ENCODE measurements around the gene DEAF1. TPM values are rescaled to one million over a fixed set of nuclear protein-coding genes. Genes with fewer than 3 reads are reported as not detected.

Gene DEAF1
- total and polyA plus RNA-seq, 2 donors (not counting 1 experiment from before 2014, with no cell fraction given), result 9.7 to 38.3 TPM

- no peaks in the 10 kb centered on the region for H3K79me2 ChIP-seq (ENCODE audit: control insufficient read depth, insufficient read depth, low read length)
- H3K27me3 ChIP-seq (ENCODE audit: control insufficient read depth, insufficient read depth, low read length), result no peaks in the 10 kb centered on the region
- H3K9me3 ChIP-seq (ENCODE audit: control insufficient read depth, insufficient read depth, low read depth, low read length), result no peaks in the 10 kb centered on the region
- no peak overlapping the region for H3K9ac ChIP-seq (ENCODE audit: insufficient read depth, low read length)
- H3K36me3 ChIP-seq (ENCODE audit: control insufficient read depth, insufficient read depth, low read length), result peaks cover 41% of the 10 kb centered on the region
- no peaks in the 10 kb centered on the region for H3K4me1 ChIP-seq (ENCODE audit: control insufficient read depth, extremely low read depth, insufficient read depth, low read length)
- TF ChIP-seq EZH2 (IDR thresholded peaks at IDR 0.05; ENCODE audit: low read length, missing control alignments), result no peak
- no peak for TF ChIP-seq CTCF (conservative IDR thresholded peaks at IDR 0.05 in 1 of 2, IDR thresholded peaks at IDR 0.05 in 1 of 2; ENCODE audit: low read depth in 1 of 2, low read length in 2 of 2)
- peak; percentile 37 to 38 for DNase-seq (ENCODE audit: low read depth in 2 of 2)
- no peak overlapping the region for H3K4me3 ChIP-seq (replicated peaks in 1 of 4; ENCODE audit: control extremely low read depth in 1 of 4, insufficient read depth in 1 of 4, low read depth in 3 of 4, low read length in 4 of 4)
- no peak overlapping the region for H2AFZ ChIP-seq (ENCODE audit: low read length)
- no peaks in the 10 kb centered on the region for H4K20me1 ChIP-seq (ENCODE audit: control insufficient read depth, extremely low read depth, insufficient read depth, low read length)
- H3K4me2 ChIP-seq (ENCODE audit: extremely low read depth, insufficient read depth, low read length), result no peak overlapping the region
- H3K27ac ChIP-seq (ENCODE audit: insufficient read depth, low read length), result peak overlapping the region; percentile 47
These were observed 81.6 kb downstream of the DEAF1 start for GRCh38 chr11:613369-613968.

GRCh38 chr11:612961-613300 lies 82.1 kb downstream of the DEAF1 start:
- Histone ChIP-seq H3K9ac (ENCODE audit: insufficient read depth, low read length) (no peak overlapping the region), H3K79me2 (ENCODE audit: control insufficient read depth, insufficient read depth, low read length) (no peaks in the 10 kb centered on the region), H3K4me3 (replicated peaks in 1 of 4; ENCODE audit: control extremely low read depth in 1 of 4, insufficient read depth in 1 of 4, low read depth in 3 of 4, low read length in 4 of 4) (no peak overlapping the region), H2AFZ (ENCODE audit: low read length) (no peak overlapping the region), H4K20me1 (ENCODE audit: control insufficient read depth, extremely low read depth, insufficient read depth, low read length) (no peaks in the 10 kb centered on the region), H3K27me3 (ENCODE audit: control insufficient read depth, insufficient read depth, low read length) (no peaks in the 10 kb centered on the region), H3K4me1 (ENCODE audit: control insufficient read depth, extremely low read depth, insufficient read depth, low read length) (no peaks in the 10 kb centered on the region), H3K27ac (ENCODE audit: insufficient read depth, low read length) (no peak overlapping the region), H3K36me3 (ENCODE audit: control insufficient read depth, insufficient read depth, low read length) (peaks cover 43% of the 10 kb centered on the region), H3K4me2 (ENCODE audit: extremely low read depth, insufficient read depth, low read length) (no peak overlapping the region), H3K9me3 (ENCODE audit: control insufficient read depth, insufficient read depth, low read depth, low read length) (no peaks in the 10 kb centered on the region)
- TF ChIP-seq CTCF (conservative IDR thresholded peaks at IDR 0.05 in 1 of 2, IDR thresholded peaks at IDR 0.05 in 1 of 2; ENCODE audit: low read depth in 1 of 2, low read length in 2 of 2) (no peak), EZH2 (IDR thresholded peaks at IDR 0.05; ENCODE audit: low read length, missing control alignments) (no peak)
- no peak for DNase-seq (ENCODE audit: low read depth in 2 of 2)

DNA sequence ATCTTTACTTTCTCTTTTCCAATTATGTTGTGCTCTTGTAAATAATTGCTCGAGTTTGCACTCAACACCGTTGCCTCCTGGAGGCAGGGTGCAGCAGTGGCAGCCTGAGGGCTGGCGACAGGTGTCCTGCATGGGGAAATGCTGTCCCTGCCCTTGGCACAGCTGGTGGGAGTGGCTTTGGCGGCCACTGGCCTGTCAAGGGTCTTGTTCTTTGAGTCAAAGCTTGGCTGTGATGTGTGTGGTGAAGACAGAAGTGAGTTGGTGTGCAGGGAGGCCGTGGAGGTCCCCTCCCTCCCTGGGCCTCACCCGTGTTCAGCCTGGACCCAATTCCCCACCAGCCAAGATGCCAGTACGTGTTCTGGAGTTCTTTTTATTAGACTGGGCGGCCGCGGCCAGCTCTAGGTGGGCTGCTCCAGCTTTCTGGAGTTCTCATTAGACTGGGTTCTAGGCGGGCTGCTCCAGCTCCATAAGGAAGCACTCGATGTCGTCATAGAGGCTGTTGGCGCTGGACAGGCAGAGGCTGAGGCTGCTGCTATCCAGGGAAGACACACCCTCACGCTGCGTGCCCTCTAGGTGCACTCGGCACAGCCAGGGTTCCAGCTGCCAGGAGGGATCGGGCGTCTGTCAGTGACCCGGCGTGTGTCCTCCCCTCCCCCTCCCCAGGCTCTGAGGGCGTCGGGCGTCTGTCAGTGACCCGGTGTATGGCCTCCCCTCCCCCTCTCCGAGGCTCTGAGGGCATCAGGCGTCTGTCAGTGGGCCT lies 82.6 kb downstream of the DEAF1 start:
- Histone ChIP-seq H3K4me2 (ENCODE audit: extremely low read depth, insufficient read depth, low read length) (no peak overlapping the region), H3K36me3 (ENCODE audit: control insufficient read depth, insufficient read depth, low read length) (peaks cover 46% of the 10 kb centered on the region), H3K27me3 (ENCODE audit: control insufficient read depth, insufficient read depth, low read length) (no peaks in the 10 kb centered on the region), H3K27ac (ENCODE audit: insufficient read depth, low read length) (no peak overlapping the region), H3K9me3 (ENCODE audit: control insufficient read depth, insufficient read depth, low read depth, low read length) (no peaks in the 10 kb centered on the region), H3K79me2 (ENCODE audit: control insufficient read depth, insufficient read depth, low read length) (no peaks in the 10 kb centered on the region), H3K4me1 (ENCODE audit: control insufficient read depth, extremely low read depth, insufficient read depth, low read length) (no peaks in the 10 kb centered on the region), H4K20me1 (ENCODE audit: control insufficient read depth, extremely low read depth, insufficient read depth, low read length) (no peaks in the 10 kb centered on the region), H3K4me3 (replicated peaks in 1 of 4; ENCODE audit: control extremely low read depth in 1 of 4, insufficient read depth in 1 of 4, low read depth in 3 of 4, low read length in 4 of 4) (no peak overlapping the region), H2AFZ (ENCODE audit: low read length) (no peak overlapping the region), H3K9ac (ENCODE audit: insufficient read depth, low read length) (no peak overlapping the region)
- DNase-seq (ENCODE audit: low read depth in 2 of 2), result peak in 1 of 2 donors; percentile 35
- TF ChIP-seq CTCF (conservative IDR thresholded peaks at IDR 0.05 in 1 of 2, IDR thresholded peaks at IDR 0.05 in 1 of 2; ENCODE audit: low read depth in 1 of 2, low read length in 2 of 2) (peak; percentile 14 to 38), EZH2 (IDR thresholded peaks at IDR 0.05; ENCODE audit: low read length, missing control alignments) (no peak)

Measured in fibroblast of lung (primary cell).